BE2C (cell line): ENCODE measurements around the gene NCS1.
A peak's percentile ranks its signal among the peaks of the same experiment; 100 is the strongest.

ENCODE experiments used
- DNase-seq: peaks from one replicate; pipeline ENCODE4 v3.0.0-alpha.2; 2020
- H3K27me3 ChIP-seq: fragments of 250-450 bp; sonication (Bioruptor Pico); 2 replicates; pipeline ENCODE4 v1.5.1; 2020; ENCODE audit warnings: mild to moderate bottlenecking
- H3K36me3 ChIP-seq: fragments of 250-450 bp; sonication (Bioruptor Pico); 2 replicates; pipeline ENCODE4 v1.5.1; 2020; ENCODE audit warnings: mild to moderate bottlenecking
- H3K4me1 ChIP-seq: fragments of 250-450 bp; sonication (Bioruptor Pico); 2 replicates; pipeline ENCODE4 v1.5.1; 2020
- H3K4me3 ChIP-seq: 2 replicates; pipeline ENCODE4 v1.5.1; 2011; ENCODE audit warnings: low read depth, low read length
- H3K9me3 ChIP-seq: fragments of 250-450 bp; sonication (Bioruptor Pico); 2 replicates; pipeline ENCODE4 v1.5.1; 2020
- CTCF ChIP-seq: IDR thresholded peaks from 2 replicates; pipeline ENCODE4 v1.5.1; 2012; ENCODE audit warnings: mild to moderate bottlenecking, low read depth, low read length

The NCS1 gene

GRCh38 chr9:130234340-130235260 is 62.4 kb downstream of the NCS1 start:
- H3K4me3 ChIP-seq, result no peak overlapping the region
- no peak for DNase-seq
- no peaks in the 10 kb centered on the region for H3K27me3 ChIP-seq
- H3K9me3 ChIP-seq, result no peaks in the 10 kb centered on the region
- peaks cover 8% of the 10 kb centered on the region for H3K4me1 ChIP-seq
- no peak for TF ChIP-seq CTCF
- peaks cover 56% of the 10 kb centered on the region for H3K36me3 ChIP-seq

- TF ChIP-seq CTCF, result peak; percentile 95
- Histone ChIP-seq H3K36me3 (peaks cover 49% of the 10 kb centered on the region), H3K9me3 (no peaks in the 10 kb centered on the region), H3K27me3 (no peaks in the 10 kb centered on the region), H3K4me1 (peaks cover 19% of the 10 kb centered on the region), H3K4me3 (no peak overlapping the region)
- peak; percentile 79 for DNase-seq
Measured at GRCh38 chr9:130235558-130236435, 63.6 kb downstream of the NCS1 start.

GRCh38 chr9:130236436-130236985 is 64.3 kb downstream of the NCS1 start:
- Histone ChIP-seq H3K36me3 (peaks cover 46% of the 10 kb centered on the region), H3K4me3 (no peak overlapping the region), H3K4me1 (peaks cover 21% of the 10 kb centered on the region), H3K9me3 (no peaks in the 10 kb centered on the region), H3K27me3 (no peaks in the 10 kb centered on the region)
- TF ChIP-seq CTCF, result no peak
- no peak for DNase-seq

GRCh38 chr9:130237076-130237475 is 64.9 kb downstream of the NCS1 start:
- no peak for DNase-seq
- Histone ChIP-seq H3K4me3 (no peak overlapping the region), H3K4me1 (peaks cover 21% of the 10 kb centered on the region), H3K9me3 (no peaks in the 10 kb centered on the region), H3K36me3 (peaks cover 43% of the 10 kb centered on the region), H3K27me3 (no peaks in the 10 kb centered on the region)
- TF ChIP-seq CTCF, result no peak

- DNase-seq, result no peak
- no peaks in the 10 kb centered on the region for H3K9me3 ChIP-seq
- no peak overlapping the region for H3K4me3 ChIP-seq
- H3K4me1 ChIP-seq, result peaks cover 25% of the 10 kb centered on the region
- H3K36me3 ChIP-seq, result peaks cover 34% of the 10 kb centered on the region
- TF ChIP-seq CTCF, result no peak
- no peaks in the 10 kb centered on the region for H3K27me3 ChIP-seq
Measured at GRCh38 chr9:130237763-130238524, 65.7 kb downstream of the NCS1 start.
